ENCODE measurements around the gene EVPLL.
"Not testable (repeated sequence)": the region's sequence is repeated elsewhere in the genome, so short reads cannot be mapped to it uniquely, and the experiment has no call there.

EVPLL gene

DNA sequence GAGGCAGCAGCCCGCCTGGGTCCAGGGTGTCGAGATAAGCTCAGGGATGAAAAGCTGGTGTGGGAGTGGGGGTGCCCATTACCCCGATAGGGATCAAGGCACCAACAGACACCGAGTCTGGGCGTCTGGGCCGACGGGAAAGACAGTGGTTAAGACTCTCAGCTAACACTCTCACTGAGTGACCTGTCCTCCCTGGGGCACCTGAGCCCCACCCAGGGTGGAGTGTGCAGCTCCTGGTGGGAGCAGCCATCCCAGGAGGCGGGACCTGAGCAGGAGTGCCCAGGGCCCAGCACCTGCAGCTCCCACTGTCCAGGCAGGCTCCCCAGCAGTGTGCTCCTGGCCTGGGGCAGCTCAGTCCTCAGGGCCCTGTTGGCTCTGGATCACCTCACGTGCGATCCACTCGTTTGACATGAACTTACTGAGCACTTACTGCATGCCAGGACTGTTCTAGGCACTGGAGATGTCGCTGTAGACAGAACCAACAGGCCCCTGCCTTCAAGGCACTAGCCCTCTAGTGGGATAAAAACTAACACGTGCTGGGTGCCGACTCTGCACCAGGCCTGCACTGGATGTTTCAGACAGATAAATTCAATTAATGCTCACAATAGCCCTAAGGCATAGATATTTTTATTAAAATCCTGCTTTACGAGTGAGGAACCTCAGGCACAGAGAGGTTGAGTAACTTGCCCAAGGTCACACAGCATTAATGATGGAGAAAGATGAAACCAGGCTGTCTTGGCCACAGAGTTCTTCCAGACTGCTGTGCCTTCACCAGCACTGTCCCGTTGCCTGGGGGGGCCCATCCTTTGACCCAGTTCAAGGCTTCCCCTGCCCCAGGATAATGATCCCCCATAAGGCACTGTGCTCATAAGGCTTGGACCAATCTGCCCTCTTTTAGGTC lies 1.9 kb downstream of the EVPLL start:
- no peak for DNase-seq (ENCODE audit: low read depth in 2 of 2)

DNA sequence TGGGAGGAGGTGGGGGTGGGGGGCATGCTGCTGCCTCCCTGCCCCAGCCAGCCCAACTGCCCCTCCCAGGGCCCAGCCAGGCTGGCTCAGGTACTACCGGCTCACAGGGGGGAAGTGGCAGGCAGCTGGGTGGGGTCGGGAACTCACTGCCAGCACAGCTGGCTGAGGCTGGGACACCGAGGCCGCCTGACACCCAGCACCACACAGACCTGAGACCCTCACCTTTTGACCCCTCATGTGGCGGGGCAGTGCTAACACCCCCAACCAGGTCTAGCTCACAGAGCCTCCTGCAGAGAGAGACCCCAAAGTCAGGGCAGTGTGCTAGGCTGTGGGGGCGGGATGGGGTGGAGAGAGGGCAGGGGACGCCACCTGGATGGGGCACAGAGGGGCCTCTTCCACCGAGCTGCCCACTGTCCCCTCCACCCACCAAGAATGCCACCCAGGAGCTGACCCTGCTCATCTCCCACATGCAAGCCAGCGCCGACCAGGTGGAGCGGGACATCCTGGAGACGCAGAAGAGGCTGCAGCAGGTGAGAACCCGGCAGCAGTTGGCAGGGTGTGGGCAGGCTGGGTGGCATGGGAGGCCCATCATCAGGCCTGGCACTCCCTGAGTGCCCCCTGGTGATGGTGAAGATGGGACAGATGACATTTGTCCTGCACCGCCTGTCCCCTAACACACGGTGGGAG lies 3.0 kb downstream of the EVPLL start:
- no peak for DNase-seq (ENCODE audit: low read depth in 2 of 2)

DNA sequence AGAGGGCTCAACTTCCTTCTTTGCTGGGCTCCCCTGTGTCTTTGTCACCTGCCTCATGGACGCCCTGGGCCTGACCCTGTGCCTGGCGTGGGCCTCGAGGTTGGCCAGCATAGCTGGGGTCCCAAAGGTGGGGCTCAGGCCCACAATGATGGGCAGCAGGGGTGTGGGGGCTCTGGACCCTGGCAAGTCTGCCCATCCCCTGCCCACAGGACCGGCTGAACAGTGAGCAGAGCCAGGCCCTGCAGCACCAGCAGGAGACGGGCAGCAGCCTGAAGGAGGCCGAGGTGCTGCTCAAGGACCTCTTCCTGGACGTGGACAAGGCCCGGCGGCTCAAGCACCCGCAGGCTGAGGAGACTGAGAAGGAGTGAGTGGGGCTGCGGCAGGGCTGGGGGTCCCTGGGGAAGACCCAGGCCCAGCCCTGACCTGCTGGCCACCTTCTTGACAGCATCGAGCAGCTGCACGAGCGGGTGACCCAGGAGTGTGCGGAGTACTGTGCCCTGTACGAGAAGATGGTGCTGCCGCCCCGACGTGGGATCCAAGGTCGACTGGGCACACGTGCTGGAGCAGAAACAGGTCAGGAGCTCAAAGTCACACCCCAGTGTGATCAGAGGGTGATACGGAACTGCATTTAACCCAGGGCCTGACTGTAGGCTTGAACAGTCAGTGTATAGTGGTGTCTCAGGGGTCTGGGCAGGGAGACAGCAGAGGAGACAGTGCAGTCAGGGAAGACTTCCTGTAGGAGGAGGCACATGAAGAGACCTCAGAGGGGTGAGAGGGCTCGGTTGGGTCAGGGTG lies 3.8 kb downstream of the EVPLL start:
- DNase-seq (ENCODE audit: low read depth in 2 of 2) = no peak

DNA sequence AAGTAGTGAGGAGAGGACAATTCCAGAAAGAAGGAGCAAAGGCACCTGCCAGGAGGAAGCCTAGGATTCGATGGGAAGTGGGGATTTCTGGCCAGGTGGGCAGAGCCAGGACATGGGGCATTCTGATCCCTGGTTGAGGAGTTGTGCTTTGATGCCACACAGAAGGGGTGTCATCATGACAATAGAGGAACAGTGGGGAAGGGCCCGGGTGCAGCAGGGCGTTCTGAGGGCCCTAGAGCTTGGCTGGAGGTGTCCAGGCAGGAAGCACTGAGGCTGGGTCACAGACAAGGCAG lies 4.3 kb downstream of the EVPLL start:
- no peak for DNase-seq (ENCODE audit: low read depth in 2 of 2)

DNA sequence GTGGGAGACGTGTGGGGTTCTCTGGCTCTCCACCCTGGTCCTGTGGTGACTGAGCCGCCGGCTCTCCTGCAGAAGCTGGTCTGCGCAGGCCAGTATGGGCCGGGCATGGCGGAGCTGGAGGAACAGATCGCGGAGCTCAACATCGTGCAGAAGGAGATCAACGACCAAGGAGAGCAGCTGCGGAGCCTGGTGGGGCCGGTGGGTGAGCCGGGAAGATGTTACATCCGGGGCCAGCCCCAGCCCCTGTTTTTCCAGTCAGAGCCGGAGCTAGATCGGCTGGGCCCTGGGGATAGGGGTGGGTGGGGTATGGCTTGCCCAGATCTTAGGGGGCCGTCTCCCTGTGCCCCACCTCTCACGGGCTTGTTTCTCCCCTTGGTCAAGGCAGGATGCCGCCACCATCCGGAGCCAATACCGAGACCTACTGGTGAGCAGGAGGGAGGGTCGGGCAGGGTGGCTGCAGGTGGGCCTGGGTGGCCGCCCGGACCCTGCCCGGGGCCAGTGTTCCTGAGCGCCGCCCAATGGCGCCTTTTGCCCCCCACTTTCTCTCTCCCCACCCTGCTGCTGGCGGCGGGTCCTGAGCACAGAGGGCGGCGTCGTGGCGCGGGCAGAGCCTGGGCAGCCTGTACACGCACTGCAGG lies 5.0 kb downstream of the EVPLL start:
- DNase-seq (ENCODE audit: low read depth in 2 of 2) = no peak

DNA sequence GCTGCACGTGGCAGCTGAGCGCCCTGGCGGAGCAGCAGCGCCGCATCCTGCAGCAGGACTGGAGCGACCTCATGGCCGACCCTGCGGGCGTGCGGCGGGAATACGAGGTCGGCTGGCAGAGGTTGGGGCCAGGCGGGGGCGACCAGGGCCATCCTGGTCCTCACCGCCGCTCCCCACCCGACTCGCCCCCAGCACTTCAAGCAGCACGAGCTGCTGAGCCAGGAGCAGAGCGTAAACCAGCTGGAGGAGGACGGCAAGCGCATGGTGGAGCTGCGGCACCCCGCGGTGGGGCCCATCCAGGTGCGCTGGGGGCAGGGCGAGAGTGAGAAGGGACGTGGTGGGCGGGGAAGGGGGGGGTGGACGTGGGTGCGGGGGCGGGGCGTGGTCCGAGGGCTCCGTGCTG lies 5.5 kb downstream of the EVPLL start:
- DNase-seq (ENCODE audit: low read depth in 2 of 2) = peak in 1 of 2 donors; percentile 8

DNA sequence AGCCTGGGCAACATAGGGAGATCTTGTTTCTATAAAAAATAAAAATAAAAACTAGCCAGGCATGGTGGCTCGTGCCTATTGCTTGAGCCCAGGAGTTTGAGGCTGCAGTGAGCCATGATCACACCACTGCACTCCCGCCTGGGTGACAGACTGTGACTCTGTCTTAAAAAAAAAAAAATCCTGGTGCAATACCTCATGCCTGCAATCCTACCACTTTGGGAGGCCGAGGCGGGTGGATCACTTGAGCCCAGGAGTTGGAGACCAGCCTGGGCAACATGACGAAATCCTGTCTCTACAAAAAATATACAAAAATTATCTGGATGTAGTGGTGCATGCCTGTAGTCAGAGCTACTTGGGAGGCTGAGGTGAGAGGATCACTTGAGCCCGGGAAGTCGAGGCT lies 6.7 kb downstream of the EVPLL start:
- DNase-seq (ENCODE audit: low read depth in 2 of 2) = not testable (repeated sequence)

DNA sequence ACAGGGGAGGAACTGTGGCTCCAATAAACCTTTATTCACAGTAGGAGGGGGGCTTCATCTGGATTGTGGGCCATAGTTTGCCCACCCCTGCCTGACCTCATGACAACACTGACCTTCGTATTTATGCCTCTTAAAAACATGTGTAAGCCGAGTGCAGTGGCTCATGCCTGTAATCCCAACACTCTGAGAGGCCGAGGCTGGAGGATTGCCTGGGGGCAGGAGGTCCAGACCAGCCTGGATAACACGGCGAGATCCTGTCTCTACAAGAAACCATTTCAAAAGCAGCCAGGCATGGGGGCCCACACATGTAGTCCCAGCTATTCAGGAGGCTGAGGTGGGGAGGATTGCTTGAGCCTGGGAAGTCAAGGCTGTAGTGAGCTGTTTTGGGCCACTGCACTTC lies 10.0 kb downstream of the EVPLL start:
- DNase-seq (ENCODE audit: low read depth in 2 of 2) = not testable (repeated sequence)

DNA sequence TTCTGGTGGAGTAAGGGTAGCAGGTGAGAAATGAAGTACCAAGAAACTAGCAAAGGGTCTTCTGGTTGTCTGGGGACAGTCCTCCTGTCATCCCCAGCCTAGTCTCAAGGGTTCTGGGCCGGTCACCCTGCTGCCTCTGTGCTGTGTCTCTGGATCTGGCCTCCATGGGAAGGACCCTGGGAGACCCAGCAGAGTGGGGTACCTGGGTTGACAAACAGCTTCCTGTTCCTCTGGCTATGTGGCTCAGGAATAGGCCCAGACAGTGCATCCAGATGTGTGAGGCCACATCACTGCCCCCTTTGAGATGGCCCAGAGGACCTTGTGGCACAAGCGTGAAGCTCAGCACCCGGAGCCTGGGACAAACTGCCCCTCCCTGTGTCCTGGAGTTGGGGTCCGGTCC lies 10.7 kb downstream of the EVPLL start:
- not testable (repeated sequence) for DNase-seq (ENCODE audit: low read depth in 2 of 2)

DNA sequence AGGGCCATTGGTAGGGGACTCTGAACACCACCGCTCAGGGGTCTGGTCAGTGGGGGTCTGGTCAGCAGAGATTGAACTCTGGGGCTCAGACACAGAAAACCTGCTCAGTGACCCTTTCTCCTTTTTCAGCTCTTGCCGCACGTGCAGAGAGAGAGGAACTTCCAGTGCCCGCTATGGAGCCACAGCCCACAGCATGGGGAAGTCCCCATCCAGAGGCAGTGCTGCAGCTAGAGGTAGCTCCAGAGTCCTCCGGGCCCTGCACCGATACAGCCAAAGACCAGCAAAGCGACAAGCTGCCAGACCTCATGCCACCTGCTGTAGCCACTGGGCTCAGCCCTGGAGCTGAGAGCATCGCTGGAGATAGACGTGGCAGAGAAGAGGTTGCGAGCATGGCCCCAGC lies 11.2 kb downstream of the EVPLL start:
- not testable (repeated sequence) for DNase-seq (ENCODE audit: low read depth in 2 of 2)

DNA sequence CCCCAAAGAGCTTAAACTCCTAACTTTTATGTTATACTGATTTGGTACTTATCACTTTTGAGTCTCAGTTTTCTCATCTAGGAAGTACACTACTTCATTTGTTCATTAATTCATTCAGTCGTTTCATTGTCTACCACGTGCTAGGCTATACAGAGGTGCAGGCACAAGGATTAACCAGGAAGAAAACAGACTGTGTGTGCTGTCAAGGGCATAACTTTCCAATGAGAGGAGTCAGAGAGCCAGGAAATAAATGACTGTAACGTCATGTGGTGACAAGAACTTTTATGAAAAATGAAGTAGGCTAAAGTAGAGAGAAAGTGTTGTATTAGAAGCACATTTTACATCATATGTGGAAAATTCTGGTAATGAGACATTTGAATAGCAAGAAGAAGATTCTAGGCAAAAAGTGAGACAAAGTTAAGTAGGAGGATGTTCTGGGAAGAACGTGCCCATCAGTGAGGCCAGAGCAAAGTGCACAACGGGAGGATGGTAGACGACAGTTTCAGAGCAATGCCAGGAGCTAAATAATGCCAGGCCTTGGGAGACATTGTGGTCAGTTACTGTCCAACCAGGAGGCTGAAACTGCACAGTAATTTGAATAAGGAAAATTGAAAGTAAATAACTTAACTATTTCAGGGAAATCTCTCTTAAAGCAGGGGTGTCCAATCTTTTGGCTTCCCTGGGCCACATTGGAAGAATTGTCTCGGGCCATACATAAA lies 24.5 kb downstream of the EVPLL start:
- DNase-seq (ENCODE audit: low read depth in 2 of 2) = not testable (repeated sequence)

DNA sequence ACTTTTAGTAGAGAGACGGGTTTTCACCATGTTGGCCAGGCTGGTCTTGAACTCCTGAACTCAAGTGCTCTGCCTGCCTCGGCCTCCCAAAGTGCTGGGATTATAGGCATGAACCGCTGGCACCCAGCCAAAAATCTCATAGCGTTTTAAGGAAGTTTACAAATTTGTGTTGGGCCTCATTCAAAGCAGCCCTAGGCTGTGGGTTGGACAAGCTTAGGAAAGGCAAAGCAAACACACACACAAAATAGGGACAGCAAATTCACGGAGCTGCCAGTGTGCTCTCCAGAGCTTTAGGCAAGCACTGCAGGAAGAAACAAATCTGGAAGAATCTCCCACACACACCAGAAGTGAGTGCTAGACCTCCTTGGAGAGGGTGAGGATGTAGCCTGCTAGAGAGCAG lies 25.6 kb downstream of the EVPLL start:
- not testable (repeated sequence) for DNase-seq (ENCODE audit: low read depth in 2 of 2)

DNA sequence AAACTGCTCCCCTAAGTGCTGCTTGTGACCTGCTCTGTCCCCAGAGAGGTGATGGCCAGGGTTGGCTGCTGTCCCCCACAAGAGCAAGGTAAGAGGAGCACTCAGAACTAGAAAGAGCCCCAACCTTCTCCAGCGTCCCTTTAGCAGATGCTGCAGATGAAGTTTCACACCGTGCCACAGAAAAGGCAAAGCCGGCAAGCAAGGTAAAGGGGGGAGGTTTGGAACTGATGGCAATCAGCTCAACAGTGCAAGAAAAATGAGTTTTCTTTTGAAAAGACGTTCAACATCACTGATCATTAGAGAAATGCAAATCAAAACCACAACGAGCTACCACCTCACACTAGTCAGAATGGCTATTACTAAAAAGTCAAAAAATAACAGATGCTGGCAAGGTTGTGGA lies 26.0 kb downstream of the EVPLL start:
- DNase-seq (ENCODE audit: low read depth in 2 of 2) = not testable (repeated sequence)

DNA sequence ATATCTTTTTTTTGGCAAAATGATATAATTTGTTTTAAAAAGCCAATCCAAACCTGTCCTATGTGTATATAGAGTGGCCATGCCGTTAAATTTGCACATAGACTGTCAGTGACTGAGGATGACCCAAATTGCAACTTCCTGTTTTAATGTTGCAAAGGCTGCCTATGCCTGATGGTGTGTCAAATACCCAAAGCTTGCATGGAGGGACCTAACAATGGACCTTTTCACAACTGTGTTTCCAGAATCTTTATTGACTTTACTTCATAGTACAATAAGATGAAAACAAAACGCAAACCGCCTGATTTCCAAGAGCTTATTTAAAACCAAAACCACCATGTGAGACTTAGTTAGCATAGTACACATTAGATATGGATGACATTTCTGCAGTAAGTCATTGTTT lies 31.3 kb downstream of the EVPLL start:
- not testable (repeated sequence) for DNase-seq (ENCODE audit: low read depth in 2 of 2)

DNA sequence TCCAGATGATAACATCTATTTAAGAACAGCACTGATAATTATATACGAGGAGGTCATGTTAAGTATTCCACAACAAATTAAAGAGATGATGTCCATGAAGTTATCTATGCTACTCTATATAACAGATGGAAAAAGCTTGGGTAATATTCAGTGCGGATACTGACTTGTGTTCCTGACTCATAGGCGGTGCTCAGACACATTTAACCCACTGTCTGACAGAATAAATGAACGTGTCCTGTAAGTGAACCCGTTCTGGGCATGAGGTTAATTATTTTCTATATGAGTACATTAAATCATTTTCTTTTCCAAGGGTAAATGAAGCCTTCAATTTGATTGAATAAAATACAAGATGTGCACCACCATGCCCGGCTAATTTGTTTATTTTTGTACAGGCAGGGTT lies 31.7 kb downstream of the EVPLL start:
- not testable (repeated sequence) for DNase-seq (ENCODE audit: low read depth in 2 of 2)

DNA sequence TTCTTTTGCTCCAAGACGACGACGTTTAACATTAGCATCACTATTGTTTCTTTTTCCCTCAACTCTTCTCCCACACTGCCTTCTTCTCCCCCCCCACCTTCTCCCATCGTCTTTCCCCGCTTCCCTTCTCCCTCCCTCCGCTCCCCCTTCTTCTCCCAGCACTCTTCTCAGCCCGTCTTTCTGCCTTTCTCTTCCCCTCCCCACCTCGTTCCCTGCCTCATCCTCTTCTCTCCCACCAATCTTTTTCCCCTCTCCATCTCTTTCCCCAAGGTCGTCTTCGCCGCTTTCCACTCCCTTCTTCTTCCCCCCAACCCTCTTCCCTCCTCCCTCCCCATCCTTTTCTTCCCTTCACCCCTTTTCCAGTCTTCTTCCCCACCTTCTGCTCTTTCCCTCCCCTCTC lies 33.2 kb downstream of the EVPLL start:
- not testable (repeated sequence) for DNase-seq (ENCODE audit: low read depth in 2 of 2)

DNA sequence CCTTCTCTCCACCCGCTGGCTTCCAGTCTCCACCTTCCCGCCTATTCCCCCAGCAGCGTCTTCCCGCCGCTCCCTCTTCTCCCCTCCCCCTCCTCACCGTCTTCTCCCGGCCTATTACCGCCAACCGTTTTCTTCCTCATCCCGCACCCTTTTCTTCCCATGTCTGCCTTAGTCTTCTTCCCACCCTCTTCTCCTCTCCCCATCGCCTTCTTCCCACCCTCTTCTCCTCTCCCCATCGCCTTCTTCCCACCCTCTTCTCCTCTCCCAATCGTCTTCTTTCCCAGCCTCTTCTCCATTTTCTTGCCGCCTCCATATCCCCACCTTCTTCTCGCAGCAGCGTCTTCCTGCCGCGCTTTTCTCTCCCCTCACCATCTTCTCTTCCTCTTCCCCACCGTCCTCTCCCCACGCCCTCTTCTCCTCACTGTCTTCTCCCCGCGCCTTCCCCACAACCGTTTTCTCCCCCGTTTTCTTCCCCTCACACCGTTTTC lies 33.8 kb downstream of the EVPLL start:
- not testable (repeated sequence) for DNase-seq (ENCODE audit: low read depth in 2 of 2)

DNA sequence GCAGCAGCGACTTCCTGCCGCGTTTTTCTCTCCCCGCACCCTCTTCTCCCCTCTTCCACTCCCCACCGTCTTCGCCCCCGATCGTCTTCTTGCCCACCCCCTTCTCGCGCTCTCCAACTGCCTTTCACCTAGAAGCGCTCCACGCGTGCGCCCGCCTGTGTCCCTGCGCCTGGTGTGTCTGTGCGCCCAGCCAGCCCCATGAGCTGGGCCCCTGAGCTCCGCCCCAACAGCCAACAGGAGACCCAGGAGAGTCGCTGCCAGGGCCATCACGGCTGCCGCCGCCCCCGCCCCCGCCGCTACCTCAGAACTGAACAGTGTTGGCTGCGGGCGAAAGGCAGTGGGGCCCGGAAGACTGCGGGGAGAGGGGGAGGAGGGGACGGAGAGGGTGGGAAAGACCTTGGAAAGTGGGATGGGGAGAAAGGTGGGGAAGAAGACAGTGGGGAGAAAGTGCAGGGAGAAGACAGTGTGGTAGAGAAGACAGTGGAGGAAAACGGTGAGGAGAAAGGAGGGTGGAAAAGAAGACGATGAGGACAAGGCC lies 34.5 kb downstream of the EVPLL start:
- DNase-seq (ENCODE audit: low read depth in 2 of 2) = not testable (repeated sequence)

DNA sequence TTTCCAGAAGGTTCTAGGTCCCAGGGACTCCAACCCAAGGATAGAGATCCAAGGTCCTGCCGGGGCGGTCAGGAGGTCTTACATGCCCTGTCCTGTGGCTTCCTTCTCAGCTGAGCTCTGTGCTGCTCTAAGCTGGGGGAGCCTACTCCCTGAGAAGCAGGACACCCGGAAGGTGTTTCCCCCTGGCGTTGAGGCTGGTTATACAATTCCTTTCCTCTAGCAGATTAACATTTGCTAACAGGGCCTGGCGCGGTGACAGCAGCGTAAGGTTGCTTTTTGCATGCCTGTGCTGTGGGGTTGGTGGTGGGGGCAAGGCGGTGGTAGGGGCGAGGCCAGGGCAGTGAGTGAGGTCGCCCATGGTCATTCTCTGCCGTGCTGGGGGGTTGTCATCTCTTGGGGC lies 43.9 kb downstream of the EVPLL start:
- DNase-seq (ENCODE audit: low read depth in 2 of 2) = not testable (repeated sequence)

DNA sequence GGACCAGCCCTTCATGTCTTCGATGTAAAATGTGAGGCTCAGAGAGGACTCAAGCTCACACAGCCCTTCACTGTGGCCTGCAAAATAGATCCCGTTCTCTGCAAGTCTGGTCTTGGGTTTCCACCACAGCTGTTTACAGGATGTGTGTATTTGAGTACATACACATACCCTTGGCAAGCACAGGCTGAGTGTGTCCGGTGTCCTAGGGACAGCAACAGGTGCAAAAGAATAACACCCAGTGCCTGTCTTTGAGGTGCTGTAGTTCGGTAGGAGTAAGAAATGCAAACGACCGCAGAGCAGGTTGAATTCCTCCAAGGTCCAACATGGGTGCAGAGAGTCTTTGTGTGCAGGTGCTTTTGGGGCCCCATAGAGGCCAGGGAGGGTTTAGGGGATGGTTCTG lies 44.9 kb downstream of the EVPLL start:
- DNase-seq (ENCODE audit: low read depth in 2 of 2) = not testable (repeated sequence)

DNA sequence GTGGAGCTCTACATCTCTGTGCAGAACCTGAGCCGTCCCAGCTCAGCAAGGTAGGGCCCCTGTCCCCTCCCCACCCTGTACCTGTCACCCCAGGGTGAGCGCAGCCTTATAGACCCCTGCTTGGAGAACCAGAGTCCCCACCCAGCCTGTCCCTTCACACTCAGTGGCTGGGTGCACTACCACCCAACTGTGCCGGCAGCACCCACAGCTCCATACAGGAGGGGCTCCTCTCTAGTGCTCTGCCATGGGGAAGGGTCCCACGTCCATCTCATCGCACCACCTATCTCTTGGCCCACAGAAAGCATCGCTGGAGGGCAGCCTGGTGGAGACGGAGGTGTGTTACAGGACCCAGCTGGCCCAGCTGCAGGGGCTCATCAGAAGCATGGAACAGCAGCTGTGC lies 45.4 kb downstream of the EVPLL start:
- DNase-seq (ENCODE audit: low read depth in 2 of 2) = not testable (repeated sequence)

Data from stimulated activated CD8-positive, alpha-beta memory T cell treated with anti-CD3 and anti-CD28 coated beads, Interleukin-7, amount 100 ng/mL, for 4 hours (primary cell).